Activated CD8-positive, alpha-beta T cell treated with anti-CD3 and anti-CD28 coated beads, Interleukin-2, amount 10 ng/mL, durations not matched to agents 7 days and 5 days (primary cell): Measurements from ENCODE around the gene ASMTL. TPM values are rescaled to one million over a fixed set of nuclear protein-coding genes. Genes with fewer than 3 reads are reported as not detected.
A peak's percentile ranks its signal among the peaks of the same experiment; 100 is the strongest.
"Not testable (repeated sequence)": the region's sequence is repeated elsewhere in the genome, so short reads cannot be mapped to it uniquely, and the experiment has no call there.

Experiments used
- ATAC-seq: fragments of 150-1000 bp; cut with Tn5 transposase; one replicate; pipeline ENCODE4 v1.10.0; 2021; ENCODE audit warnings: moderate library complexity
- CTCF ChIA-PET: fragments of 350-600 bp; sonication (Branson Sonifier 250); formaldehyde crosslinking; loops from one replicate; lab custom pipeline; 2021; ENCODE audit warnings: antibody characterized with exemption; lab: Charles Lee
- POLR2A ChIA-PET: fragments of 350-600 bp; sonication (Branson Sonifier 250); formaldehyde crosslinking; loops from one replicate; lab custom pipeline; 2021; ENCODE audit warnings: antibody characterized with exemption; lab: Charles Lee
- DNase-seq: peaks from one replicate; pipeline ENCODE4 v3.0.0-alpha.2; 2020
- H3K27ac Mint-ChIP-seq: one replicate; pipeline ENCODE4 v1.8.0; 2021; ENCODE audit warnings: mild to moderate bottlenecking, mixed read lengths
- H3K27me3 Mint-ChIP-seq: one replicate; pipeline ENCODE4 v1.8.0; 2021; ENCODE audit warnings: low read depth, mixed read lengths
- H3K36me3 Mint-ChIP-seq: one replicate; pipeline ENCODE4 v1.8.0; 2021; ENCODE audit warnings: low read depth, mixed read lengths
- H3K4me1 Mint-ChIP-seq: one replicate; pipeline ENCODE4 v1.8.0; 2021; ENCODE audit warnings: low read depth, mixed read lengths
- H3K4me3 Mint-ChIP-seq: one replicate; pipeline ENCODE4 v1.8.0; 2021; ENCODE audit warnings: mild to moderate bottlenecking, mixed read lengths
- H3K9me3 Mint-ChIP-seq: one replicate; pipeline ENCODE4 v1.8.0; 2022; ENCODE audit warnings: mixed read lengths; ENCODE audit not compliant: insufficient read depth
- total RNA-seq, 2 experiments: library from RNA; stranded (reverse); gene quantifications; one replicate each; pipeline ENCODE4 v1.2.3, GENCODE V29; 2021

The ASMTL gene
- total RNA-seq, 2 experiments from 2014 or later = 45.3 to 45.9 TPM

DNA sequence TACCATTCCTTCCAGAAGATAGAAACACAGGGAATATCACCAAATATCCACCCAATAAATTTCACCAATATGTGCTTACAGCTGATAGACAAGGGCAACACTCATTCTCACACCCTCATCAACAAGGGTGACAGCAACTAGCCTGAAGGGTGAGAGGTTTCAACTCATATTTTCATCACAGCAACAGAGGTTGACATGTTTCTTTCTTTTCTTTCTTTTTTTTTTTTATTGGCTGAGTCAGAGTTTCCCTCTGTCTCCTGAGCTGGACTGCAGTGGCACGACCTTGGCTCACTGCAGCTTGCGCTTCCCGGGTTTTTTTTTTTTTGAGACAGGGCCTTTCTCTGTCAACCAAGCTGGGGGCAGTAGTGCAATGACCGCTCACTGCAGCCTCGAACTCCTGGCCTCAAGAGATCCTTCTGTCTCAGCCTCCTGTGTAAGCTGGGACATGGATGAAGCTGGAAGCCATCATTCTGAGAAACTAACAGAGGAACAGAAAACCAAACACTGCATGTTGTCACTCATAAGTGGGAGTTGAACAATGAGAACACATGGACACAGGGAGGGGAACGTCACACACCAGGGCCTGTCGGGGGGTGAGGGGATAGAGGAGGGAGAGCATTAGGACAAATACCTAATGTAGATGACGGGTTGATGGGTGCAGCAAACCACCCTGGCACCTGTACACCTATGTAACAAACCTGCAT, 27.5 kb upstream of the ASMTL start:
- peak overlapping the region; percentile 22 for H3K4me3 Mint-ChIP-seq
- peaks cover 77% of the 10 kb centered on the region for H3K36me3 Mint-ChIP-seq
- peaks cover 83% of the 10 kb centered on the region for H3K4me1 Mint-ChIP-seq
- peak; percentile 19 for DNase-seq
- H3K27ac Mint-ChIP-seq = peak overlapping the region; percentile 99
- ATAC-seq = no peak
- peaks cover 17% of the 10 kb centered on the region for H3K9me3 Mint-ChIP-seq
- POLR2A ChIA-PET = no interaction called here
- CTCF ChIA-PET = no interaction called here
- H3K27me3 Mint-ChIP-seq = no peaks in the 10 kb centered on the region

GRCh38 chrX:1477801-1478458, 25.2 kb upstream of the ASMTL start:
- Mint-ChIP-seq H3K9me3 (peaks cover 17% of the 10 kb centered on the region), H3K27ac (peak overlapping the region; percentile 37), H3K4me3 (no peak overlapping the region), H3K36me3 (peaks cover 84% of the 10 kb centered on the region), H3K4me1 (peaks cover 74% of the 10 kb centered on the region), H3K27me3 (no peaks in the 10 kb centered on the region)
- POLR2A ChIA-PET = no interaction called here
- ATAC-seq (no peak), DNase-seq (peak; percentile 12)
- CTCF ChIA-PET = no interaction called here

DNA sequence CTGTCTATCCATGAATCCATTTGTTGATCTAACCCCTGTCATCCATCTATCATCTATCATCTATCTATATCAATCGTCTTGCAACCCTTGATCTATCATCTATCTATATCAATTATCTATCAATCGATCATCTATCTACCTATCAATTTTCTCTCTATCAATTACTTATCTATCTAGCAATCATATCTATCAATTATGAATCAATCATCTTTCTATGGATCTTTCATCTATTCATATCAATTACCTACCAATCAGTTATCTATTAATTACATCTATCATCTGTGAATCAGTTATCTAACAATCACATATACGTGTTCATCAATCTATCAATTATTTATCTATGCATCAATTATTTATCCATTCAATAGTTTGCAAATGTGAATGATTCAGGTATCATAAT, 24.5 kb upstream of the ASMTL start:
- ChIA-PET CTCF (no interaction called here), POLR2A (no interaction called here)
- no peak overlapping the region for H3K27ac Mint-ChIP-seq
- H3K9me3 Mint-ChIP-seq = peaks cover 17% of the 10 kb centered on the region
- H3K36me3 Mint-ChIP-seq = peaks cover 85% of the 10 kb centered on the region
- peaks cover 74% of the 10 kb centered on the region for H3K4me1 Mint-ChIP-seq
- no peak overlapping the region for H3K4me3 Mint-ChIP-seq
- ATAC-seq (no peak), DNase-seq (no peak)
- no peaks in the 10 kb centered on the region for H3K27me3 Mint-ChIP-seq

DNA sequence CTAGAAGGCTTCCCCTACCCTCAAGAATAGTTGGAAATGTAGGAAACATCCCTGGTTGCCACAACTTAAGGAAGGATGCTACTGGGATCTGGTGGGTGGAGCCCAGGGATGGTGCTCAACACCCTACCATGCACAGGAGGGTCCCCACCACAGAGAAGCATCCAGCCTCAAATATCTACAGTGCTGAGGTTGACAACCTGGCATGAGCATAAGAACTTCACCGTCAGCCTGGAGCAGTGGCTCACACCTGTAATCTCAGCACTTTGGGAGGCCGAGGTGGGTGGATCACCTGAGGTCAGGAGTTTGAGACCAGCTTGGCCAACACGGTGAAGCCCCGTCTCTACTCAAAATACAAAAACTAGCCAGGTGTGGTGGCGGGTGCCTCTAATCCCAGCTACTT, 24.0 kb upstream of the ASMTL start:
- H3K27me3 Mint-ChIP-seq = no peaks in the 10 kb centered on the region
- ChIA-PET POLR2A (no interaction called here), CTCF (no interaction called here)
- H3K36me3 Mint-ChIP-seq = peaks cover 86% of the 10 kb centered on the region
- DNase-seq (peak; percentile 18), ATAC-seq (no peak)
- peaks cover 17% of the 10 kb centered on the region for H3K9me3 Mint-ChIP-seq
- no peak overlapping the region for H3K27ac Mint-ChIP-seq
- peaks cover 74% of the 10 kb centered on the region for H3K4me1 Mint-ChIP-seq
- no peak overlapping the region for H3K4me3 Mint-ChIP-seq

DNA sequence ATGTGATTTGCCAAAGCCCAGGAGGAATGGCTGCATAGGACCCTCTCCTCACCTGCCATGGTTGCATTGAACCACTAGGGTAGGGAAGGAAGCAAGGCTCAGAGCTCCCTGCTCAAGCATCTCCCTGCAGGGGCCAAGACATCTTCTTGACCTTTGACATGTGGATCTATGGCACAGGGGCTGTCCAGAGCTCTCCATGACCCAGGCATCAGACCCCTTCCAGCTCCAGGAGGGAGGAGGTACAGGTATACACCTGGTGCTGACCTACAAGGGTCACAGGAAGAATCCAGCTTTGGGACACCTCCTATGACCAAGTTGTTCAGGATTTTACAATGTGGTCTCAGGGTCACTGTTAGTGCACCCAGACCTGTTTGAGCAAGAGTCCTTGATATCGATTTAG, 23.2 kb upstream of the ASMTL start:
- Mint-ChIP-seq H3K9me3 (peaks cover 17% of the 10 kb centered on the region), H3K36me3 (peaks cover 83% of the 10 kb centered on the region), H3K27ac (no peak overlapping the region), H3K27me3 (no peaks in the 10 kb centered on the region), H3K4me1 (peaks cover 72% of the 10 kb centered on the region), H3K4me3 (no peak overlapping the region)
- ChIA-PET CTCF (no interaction called here), POLR2A (no interaction called here)
- peak; percentile 18 for DNase-seq
- ATAC-seq = no peak

- H3K4me3 Mint-ChIP-seq = no peak overlapping the region
- peaks cover 17% of the 10 kb centered on the region for H3K9me3 Mint-ChIP-seq
- ChIA-PET POLR2A (no interaction called here), CTCF (no interaction called here)
- H3K36me3 Mint-ChIP-seq = peaks cover 80% of the 10 kb centered on the region
- no peak overlapping the region for H3K27ac Mint-ChIP-seq
- ATAC-seq = no peak
- DNase-seq = no peak
- no peaks in the 10 kb centered on the region for H3K27me3 Mint-ChIP-seq
- H3K4me1 Mint-ChIP-seq = peaks cover 72% of the 10 kb centered on the region
These were observed 22.8 kb upstream of the ASMTL start for GRCh38 chrX:1475481-1475880.

- H3K27me3 Mint-ChIP-seq, POLR2A ChIA-PET, H3K9me3 Mint-ChIP-seq, DNase-seq, ATAC-seq, CTCF ChIA-PET, H3K4me3 Mint-ChIP-seq: not testable (repeated sequence)
- Mint-ChIP-seq H3K36me3 (peaks cover 74% of the 10 kb centered on the region), H3K4me1 (peaks cover 71% of the 10 kb centered on the region), H3K27ac (peak overlapping the region; percentile 21)
These were observed 21.9 kb upstream of the ASMTL start for GRCh38 chrX:1474593-1474992.

- H3K27ac Mint-ChIP-seq = peak overlapping the region; percentile 76
- H3K36me3 Mint-ChIP-seq = peaks cover 66% of the 10 kb centered on the region
- ATAC-seq (no peak), DNase-seq (peak; percentile 4)
- no peaks in the 10 kb centered on the region for H3K9me3 Mint-ChIP-seq
- CTCF ChIA-PET = no interaction called here
- POLR2A ChIA-PET = no interaction called here
- no peaks in the 10 kb centered on the region for H3K27me3 Mint-ChIP-seq
- no peak overlapping the region for H3K4me3 Mint-ChIP-seq
- peaks cover 69% of the 10 kb centered on the region for H3K4me1 Mint-ChIP-seq
These were observed 20.3 kb upstream of the ASMTL start for GRCh38 chrX:1472975-1473374.

DNA sequence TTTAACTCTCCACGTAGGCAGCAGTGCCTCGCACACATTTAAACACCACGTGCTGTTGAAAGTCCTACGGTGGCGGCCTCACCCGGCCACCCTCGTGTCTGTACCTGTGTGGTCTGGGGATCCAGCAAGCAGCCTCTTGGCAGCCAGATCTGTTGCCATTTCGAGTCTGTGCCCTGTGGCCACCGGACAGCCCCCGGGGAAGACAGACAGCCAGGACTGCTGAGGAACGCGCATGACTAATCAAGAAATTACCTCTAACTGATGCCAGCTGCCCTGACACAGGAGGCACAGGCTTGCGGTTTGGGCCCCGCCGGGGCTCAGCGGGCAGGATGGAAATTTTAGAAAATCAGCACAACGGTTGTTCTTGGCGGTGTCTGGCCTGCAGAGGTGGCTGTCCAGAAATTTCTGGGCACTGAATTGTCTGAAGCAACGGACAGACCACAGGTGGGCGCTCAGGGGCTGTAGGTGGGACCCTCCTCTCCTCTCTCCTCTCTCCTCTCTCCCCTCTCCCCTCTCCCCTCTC, 15.6 kb upstream of the ASMTL start:
- Mint-ChIP-seq H3K9me3 (no peaks in the 10 kb centered on the region), H3K36me3 (peaks cover 64% of the 10 kb centered on the region), H3K27ac (peak overlapping the region; percentile 87), H3K4me3 (peak overlapping the region; percentile 70), H3K4me1 (peaks cover 90% of the 10 kb centered on the region), H3K27me3 (no peaks in the 10 kb centered on the region)
- ATAC-seq = peak; percentile 47
- ChIA-PET POLR2A (no interaction called here), CTCF (no interaction called here)
- peak; percentile 82 for DNase-seq

DNA sequence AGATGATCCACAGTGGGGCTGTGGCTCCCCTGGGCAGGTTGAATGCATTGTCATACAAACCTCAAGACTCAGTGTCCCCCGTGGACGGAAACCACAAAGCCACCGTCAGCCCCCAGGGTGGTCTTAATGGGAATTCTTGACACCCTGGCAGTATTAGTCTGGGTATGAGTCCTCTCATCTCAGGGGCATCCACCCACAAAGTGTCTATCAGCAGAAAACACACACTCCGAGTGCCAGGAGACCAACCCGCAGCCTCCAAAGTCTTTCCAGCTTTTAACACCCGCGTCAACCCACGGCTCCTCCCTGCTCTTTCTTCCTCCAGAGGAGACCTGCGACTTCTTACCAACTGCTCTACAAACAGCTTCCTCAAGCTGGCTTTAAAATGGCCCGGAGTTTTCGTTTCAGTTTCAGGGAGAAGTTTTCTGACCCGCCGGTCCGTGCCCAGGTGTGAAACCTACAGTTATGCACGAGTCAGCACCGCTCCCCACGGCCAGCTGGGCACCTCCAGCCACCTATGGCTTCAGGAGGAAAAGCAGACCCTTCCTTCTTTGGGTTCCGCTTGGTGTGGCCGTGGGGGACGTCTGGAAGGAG, 14.4 kb upstream of the ASMTL start:
- CTCF ChIA-PET = no interaction called here
- DNase-seq (peak; percentile 72), ATAC-seq (peak; percentile 18)
- POLR2A ChIA-PET = no interaction called here
- H3K36me3 Mint-ChIP-seq = peaks cover 62% of the 10 kb centered on the region
- peak overlapping the region; percentile 70 for H3K4me3 Mint-ChIP-seq
- H3K9me3 Mint-ChIP-seq = no peaks in the 10 kb centered on the region
- peaks cover 92% of the 10 kb centered on the region for H3K4me1 Mint-ChIP-seq
- H3K27ac Mint-ChIP-seq = peak overlapping the region; percentile 87
- H3K27me3 Mint-ChIP-seq = no peaks in the 10 kb centered on the region

DNA sequence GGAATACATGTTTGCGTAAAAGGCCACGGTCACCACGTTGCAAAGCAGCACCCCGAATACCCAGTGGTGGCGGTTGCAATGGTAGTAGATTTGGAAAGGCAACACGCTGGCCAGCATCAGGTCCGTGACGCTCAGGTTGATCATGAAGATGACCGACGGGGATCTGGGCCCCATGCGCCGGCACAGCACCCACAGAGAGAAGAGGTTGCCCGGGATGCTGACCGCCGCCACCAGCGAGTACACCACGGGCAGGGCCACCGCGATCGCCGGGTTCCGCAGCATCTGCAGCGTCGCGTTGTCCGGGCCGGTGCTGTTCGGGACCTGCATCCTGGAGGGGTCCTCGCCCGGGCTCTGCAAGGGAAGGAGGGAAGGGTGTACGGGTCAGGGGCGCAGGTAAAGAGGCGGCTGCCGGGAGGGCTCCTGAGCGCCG, 13.5 kb upstream of the ASMTL start:
- ChIA-PET POLR2A (no interaction called here), CTCF (no interaction called here)
- H3K4me1 Mint-ChIP-seq = peaks cover 84% of the 10 kb centered on the region
- H3K9me3 Mint-ChIP-seq = no peaks in the 10 kb centered on the region
- peak overlapping the region; percentile 88 for H3K27ac Mint-ChIP-seq
- H3K36me3 Mint-ChIP-seq = peaks cover 55% of the 10 kb centered on the region
- peak; percentile 20 for DNase-seq
- H3K27me3 Mint-ChIP-seq = no peaks in the 10 kb centered on the region
- no peak overlapping the region for H3K4me3 Mint-ChIP-seq
- no peak for ATAC-seq
